Coronary artery (tissue), 2 donors: ENCODE data around the gene TLE6.

ENCODE experiments used
- DNase-seq: peaks from one replicate; pipeline ENCODE4 v3.0.0-alpha.2; 2017; ENCODE audit warnings: low spot score
- H3K27ac ChIP-seq, 2 donors: fragments of 200-600 bp; sonication (generic); one replicate each; pipeline ENCODE4 v1.5.1; 2016 to 2019
- H3K4me3 ChIP-seq: fragments of 200-600 bp; sonication (generic); 2 replicates; pipeline ENCODE4 v1.5.1; 2016; ENCODE audit warnings: mild to moderate bottlenecking, moderate library complexity
- TF ChIP-seq, protein P1 (sequence below): fragments of 200-600 bp; sonication (generic); IDR thresholded peaks from one replicate; pipeline ENCODE4 v1.5.1; 2019; ENCODE audit warnings: antibody characterized with exemption

Gene TLE6

DNA sequence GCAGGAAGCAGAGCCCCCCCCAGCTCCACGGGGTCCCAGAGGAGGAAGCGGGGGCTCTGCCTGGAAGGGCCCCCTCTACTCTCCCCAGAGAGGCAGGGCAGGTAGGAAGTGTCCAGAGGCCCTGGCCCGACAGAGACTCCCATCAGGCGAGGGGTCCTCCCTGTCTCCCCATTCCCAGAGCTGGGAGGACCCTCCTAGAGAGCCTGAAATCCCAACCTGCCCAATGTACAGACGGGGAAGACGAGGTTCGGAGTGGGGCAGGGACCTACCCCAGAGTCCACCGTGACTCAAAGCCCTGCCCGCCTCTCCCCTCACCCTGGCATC lies 50.6 kb downstream of the TLE6 start:
- Histone ChIP-seq H3K4me3 (peak overlapping the region; percentile 82), H3K27ac (peak overlapping the region; percentile 14 to 55)
- TF ChIP-seq, protein P1, sequence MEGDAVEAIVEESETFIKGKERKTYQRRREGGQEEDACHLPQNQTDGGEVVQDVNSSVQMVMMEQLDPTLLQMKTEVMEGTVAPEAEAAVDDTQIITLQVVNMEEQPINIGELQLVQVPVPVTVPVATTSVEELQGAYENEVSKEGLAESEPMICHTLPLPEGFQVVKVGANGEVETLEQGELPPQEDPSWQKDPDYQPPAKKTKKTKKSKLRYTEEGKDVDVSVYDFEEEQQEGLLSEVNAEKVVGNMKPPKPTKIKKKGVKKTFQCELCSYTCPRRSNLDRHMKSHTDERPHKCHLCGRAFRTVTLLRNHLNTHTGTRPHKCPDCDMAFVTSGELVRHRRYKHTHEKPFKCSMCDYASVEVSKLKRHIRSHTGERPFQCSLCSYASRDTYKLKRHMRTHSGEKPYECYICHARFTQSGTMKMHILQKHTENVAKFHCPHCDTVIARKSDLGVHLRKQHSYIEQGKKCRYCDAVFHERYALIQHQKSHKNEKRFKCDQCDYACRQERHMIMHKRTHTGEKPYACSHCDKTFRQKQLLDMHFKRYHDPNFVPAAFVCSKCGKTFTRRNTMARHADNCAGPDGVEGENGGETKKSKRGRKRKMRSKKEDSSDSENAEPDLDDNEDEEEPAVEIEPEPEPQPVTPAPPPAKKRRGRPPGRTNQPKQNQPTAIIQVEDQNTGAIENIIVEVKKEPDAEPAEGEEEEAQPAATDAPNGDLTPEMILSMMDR = no peak
- no peak for DNase-seq

DNA sequence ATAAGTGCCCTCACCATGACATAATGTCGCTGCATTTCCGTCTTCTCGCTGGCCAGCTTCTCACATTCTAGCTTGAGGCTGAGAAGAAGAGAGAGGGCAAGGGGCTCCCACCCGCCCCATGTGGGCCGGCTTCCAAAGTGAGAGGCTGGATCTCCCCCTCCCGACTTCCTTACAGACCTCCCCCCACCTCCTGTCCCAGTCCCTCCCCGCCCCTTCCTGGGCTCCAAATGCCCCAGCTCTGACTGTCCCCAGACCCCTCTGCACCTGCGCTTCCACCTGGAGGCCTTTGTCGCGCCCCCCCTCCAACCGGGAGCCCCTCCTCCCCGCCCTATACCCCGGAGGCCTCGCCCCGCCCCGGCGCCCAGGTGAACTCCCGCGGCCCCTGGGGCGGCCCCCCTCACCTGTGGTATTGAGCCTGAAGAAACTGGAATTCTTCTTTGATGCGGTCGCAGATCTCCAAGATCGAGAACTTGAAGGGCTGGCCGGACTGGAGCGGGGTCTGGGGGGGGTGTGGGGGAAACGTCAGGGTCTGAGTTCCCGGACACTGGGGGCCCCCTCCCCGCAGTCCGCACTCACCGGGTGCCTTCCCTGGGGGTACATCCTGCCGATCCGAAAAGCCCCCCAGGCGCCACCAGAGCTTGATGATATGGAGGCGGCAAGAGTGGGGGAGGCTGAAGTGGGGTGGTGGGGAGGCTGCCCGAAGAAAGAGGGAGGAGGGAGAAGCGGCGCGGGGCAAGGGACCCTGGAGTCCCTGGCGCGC lies 51.1 kb downstream of the TLE6 start:
- TF ChIP-seq, protein P1 = no peak
- Histone ChIP-seq H3K4me3 (peak overlapping the region; percentile 82), H3K27ac (peak overlapping the region; percentile 14 to 55)
- no peak for DNase-seq

DNA sequence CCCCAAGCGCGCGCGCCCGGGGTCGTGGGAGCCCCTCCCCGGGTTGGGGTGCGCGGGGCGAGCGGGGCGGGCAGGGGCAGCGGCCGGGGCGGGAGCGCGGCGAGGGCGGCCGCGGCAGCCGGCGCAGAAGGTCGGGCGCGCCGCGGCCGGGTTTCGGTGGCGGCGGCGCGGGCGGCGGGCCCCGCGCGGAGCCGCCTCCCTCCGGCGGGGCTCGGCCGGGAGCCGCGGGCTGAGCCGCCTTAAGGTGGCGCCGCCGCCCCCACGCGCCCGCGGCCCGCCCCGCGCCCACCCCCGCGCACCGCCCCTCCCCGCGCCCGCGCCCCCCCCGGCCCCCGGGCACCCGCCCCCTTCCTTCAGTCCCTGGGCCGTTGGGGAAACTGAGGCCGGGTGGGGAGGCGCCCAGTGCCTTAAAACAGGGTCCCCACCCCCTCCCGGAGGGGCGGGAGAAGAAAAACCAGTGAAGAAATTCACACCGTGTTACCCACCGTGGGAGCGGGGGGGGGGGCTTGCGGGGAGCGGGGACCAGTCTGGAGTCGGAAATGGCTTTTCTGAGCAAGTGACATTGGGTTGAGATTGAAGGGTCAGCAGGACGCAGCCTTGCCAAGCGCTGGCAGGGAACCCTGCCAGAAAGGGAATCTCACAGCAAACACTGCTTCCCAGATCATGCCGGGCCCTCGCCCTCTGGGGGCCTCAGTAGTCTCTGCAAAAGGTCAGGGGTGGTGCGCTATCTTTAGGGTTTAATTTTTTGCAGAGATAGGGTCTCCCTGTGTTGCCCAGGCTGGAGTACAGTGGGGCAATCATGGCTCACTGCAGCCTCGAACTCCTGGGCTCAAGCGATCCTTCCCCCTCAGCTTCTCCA lies 51.9 kb downstream of the TLE6 start, which contains the start of gene TLE2:
Gene TLE2 (minus strand): TSS at position 216 of the 859 bp plus-strand sequence. CDS start 376 bp downstream, outside the sequence.
- DNase-seq = no peak
- H3K27ac ChIP-seq = peak within 1 kb of the TSS; percentile 14 to 55
- H3K4me3 ChIP-seq = peak within 1 kb of the TSS; percentile 82
- TF ChIP-seq, protein P1 = no peak

DNA sequence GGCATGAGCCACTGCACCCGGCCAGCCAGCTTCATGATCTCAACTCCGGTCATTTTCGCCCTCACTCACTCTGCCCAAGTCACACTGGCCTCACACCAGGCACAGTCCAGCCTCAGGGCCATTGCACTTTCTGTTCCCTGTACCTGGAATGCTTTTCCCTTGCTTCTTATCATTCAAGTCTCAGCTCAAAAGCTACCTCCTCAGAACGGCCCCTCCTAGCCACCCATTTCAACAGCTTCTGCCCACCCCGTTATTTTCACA lies 54.2 kb downstream of the TLE6 start:
- H3K27ac ChIP-seq = no peak overlapping the region
- no peak for DNase-seq
- TF ChIP-seq, protein P1 = no peak

DNA sequence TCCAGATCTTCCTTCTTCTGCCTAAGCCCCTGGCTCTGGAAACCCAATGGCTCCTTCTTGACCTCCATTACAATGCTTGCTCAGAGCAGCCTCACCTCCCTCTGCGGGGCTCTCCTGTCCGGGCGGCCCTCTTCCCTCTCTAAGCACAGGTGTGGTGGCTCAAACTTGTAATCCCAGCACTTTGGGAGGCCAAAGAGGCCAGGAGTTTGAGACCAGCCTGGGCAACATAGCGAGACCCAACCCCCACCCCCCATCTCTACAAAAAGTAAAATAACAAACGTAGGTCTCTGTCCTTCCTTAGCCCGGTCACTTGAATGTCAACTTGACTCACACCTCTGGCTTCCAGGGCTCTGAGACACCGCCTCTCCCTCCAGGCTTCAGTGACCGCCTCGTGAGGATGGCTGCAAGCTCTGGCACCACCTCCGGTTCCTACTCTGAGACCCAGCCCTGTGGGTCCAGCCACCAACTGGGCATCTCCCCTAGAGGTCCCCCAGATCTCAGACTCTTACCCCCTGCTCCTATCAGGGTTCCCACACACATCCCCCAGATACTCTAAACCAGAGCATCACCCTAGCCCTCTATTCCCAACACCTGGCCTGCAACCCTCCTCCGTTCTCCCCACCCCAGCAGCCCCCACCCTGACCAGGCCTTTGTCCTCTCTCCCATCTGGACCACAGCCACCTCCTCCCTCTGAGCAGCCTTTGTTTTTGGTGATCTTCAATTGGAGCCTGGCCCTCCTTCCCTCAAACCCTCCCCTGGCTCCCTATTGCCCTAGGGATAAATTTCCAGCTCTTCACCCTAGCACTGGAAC lies 56.4 kb downstream of the TLE6 start:
- TF ChIP-seq, protein P1 = no peak
- H3K27ac ChIP-seq = peak overlapping the region in 1 of 2 donors; percentile 34
- no peak overlapping the region for H3K4me3 ChIP-seq
- no peak for DNase-seq

More for the DNA sequence above, 54.2 kb downstream of the TLE6 start:
- no peak overlapping the region for H3K4me3 ChIP-seq

DNA sequence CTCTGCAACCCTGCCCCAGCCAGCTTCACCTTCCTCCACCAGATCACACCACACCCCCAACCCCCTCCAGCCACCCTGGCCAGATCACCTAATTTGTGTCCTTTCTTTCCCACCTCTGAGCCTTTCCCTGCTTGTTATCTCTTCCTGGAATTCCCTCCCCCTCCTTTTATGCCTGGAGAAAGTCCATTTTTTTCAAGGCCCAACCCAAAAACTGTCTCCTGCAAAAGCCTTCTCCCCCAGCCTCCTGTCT lies 57.0 kb downstream of the TLE6 start:
- DNase-seq = no peak
- TF ChIP-seq, protein P1 = no peak
- peak overlapping the region in 1 of 2 donors; percentile 51 for H3K27ac ChIP-seq
- no peak overlapping the region for H3K4me3 ChIP-seq
